Activated naive CD8-positive, alpha-beta T cell treated with anti-CD3 and anti-CD28 coated beads, Interleukin-2, amount 50 U/mL, for 24 hours (primary cell): ENCODE data around the gene BRD9.
"Not testable (repeated sequence)": the region's sequence is repeated elsewhere in the genome, so short reads cannot be mapped to it uniquely, and the experiment has no call there.

Source experiments
- ATAC-seq: fragments of 150-1000 bp; cut with Tn5 transposase; one replicate; pipeline ENCODE4 v1.10.0; 2021
- DNase-seq: peaks from one replicate; pipeline ENCODE4 v3.0.0; 2021
- H3K27ac Mint-ChIP-seq: one replicate; pipeline ENCODE4 v1.8.0; 2021; ENCODE audit warnings: mild to moderate bottlenecking, mixed read lengths
- H3K27me3 Mint-ChIP-seq: one replicate; pipeline ENCODE4 v1.8.0; 2021; ENCODE audit warnings: mixed read lengths
- H3K36me3 Mint-ChIP-seq: one replicate; pipeline ENCODE4 v1.8.0; 2021; ENCODE audit warnings: low read depth, mixed read lengths
- H3K4me1 Mint-ChIP-seq: one replicate; pipeline ENCODE4 v1.8.0; 2021; ENCODE audit warnings: mixed read lengths
- H3K4me3 Mint-ChIP-seq: one replicate; pipeline ENCODE4 v1.8.0; 2021; ENCODE audit warnings: mild to moderate bottlenecking, moderate library complexity, mixed read lengths
- H3K9me3 Mint-ChIP-seq: one replicate; pipeline ENCODE4 v1.8.0; 2021; ENCODE audit warnings: mixed read lengths

BRD9 gene

GRCh38 chr5:892394-893136 lies at the start of gene BRD9, which contains the start of gene TRIP13:
TSS of gene BRD9 (minus strand) at chr5:892801. CDS start at chr5:892657, 144 bp downstream.
TSS of gene TRIP13 (plus strand) at chr5:892884. CDS start at chr5:892999, 115 bp downstream.
- Mint-ChIP-seq H3K27ac (peak within 1 kb of the TSS; percentile 93), H3K9me3 (no peaks in the 10 kb centered on the region), H3K36me3 (peaks cover 69% of the 10 kb centered on the region), H3K4me3 (peak within 1 kb of the TSS; percentile 89), H3K4me1 (peaks cover 32% of the 10 kb centered on the region), H3K27me3 (no peaks in the 10 kb centered on the region)
- ATAC-seq (peak; percentile 97), DNase-seq (peak; percentile 86)

- not testable (repeated sequence) for H3K9me3 Mint-ChIP-seq, DNase-seq, H3K4me1 Mint-ChIP-seq, H3K36me3 Mint-ChIP-seq, ATAC-seq, H3K4me3 Mint-ChIP-seq, H3K27ac Mint-ChIP-seq
- peaks cover 41% of the 10 kb centered on the region for H3K27me3 Mint-ChIP-seq
Measured at GRCh38 chr5:940741-941140, 48.1 kb upstream of the BRD9 start.

- no peak for ATAC-seq
- no peaks in the 10 kb centered on the region for H3K36me3 Mint-ChIP-seq
- DNase-seq: no peak
- peaks cover 11% of the 10 kb centered on the region for H3K4me1 Mint-ChIP-seq
- H3K4me3 Mint-ChIP-seq: no peak overlapping the region
- peaks cover 28% of the 10 kb centered on the region for H3K27me3 Mint-ChIP-seq
- no peak overlapping the region for H3K27ac Mint-ChIP-seq
- H3K9me3 Mint-ChIP-seq: no peaks in the 10 kb centered on the region
Measured at GRCh38 chr5:939368-939767, 46.8 kb upstream of the BRD9 start.

DNA sequence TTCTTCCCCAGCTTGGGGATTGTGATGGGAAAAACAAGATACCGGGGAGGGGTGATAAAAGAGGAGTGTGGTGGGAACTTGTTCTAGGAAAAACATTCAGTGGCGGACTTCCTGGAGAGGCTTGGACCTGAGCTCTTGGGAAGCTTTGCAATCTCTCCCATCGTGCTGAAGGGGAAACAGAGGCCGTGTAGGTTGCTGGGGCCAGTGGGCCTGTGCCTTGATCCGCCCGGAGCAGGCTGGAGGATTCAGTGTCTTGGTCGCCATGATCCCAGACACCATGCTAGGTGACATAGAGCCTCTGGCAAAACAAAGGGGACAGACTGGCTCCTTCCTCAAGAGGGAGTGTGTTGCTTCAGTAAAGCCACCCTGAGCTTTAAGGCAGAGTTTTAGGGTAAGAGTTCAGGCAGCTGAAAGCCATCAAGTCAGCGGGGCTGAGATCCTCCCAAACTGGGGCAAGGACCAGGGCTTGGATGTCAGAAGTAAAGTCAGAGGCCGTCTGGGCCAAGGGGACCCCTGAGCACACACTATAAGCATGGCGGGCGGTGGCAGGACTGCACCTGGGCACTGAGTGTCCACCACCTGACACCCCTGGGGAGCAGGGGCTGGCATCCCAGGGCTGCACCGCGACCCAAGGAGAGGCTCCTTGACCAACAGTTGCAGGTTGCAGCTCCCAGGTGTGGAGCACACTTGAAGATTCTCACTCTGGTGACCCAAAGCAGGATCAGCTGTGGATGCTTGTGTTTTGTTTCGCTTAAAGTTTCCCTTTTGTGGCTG lies 44.7 kb upstream of the BRD9 start:
- Mint-ChIP-seq H3K9me3 (no peaks in the 10 kb centered on the region), H3K36me3 (no peaks in the 10 kb centered on the region), H3K4me3 (no peak overlapping the region), H3K27me3 (peaks cover 13% of the 10 kb centered on the region), H3K27ac (no peak overlapping the region), H3K4me1 (peaks cover 25% of the 10 kb centered on the region)
- ATAC-seq: no peak
- DNase-seq: no peak

GRCh38 chr5:936149-937144 lies 43.8 kb upstream of the BRD9 start:
- no peak overlapping the region for H3K27ac Mint-ChIP-seq
- ATAC-seq: no peak

DNA sequence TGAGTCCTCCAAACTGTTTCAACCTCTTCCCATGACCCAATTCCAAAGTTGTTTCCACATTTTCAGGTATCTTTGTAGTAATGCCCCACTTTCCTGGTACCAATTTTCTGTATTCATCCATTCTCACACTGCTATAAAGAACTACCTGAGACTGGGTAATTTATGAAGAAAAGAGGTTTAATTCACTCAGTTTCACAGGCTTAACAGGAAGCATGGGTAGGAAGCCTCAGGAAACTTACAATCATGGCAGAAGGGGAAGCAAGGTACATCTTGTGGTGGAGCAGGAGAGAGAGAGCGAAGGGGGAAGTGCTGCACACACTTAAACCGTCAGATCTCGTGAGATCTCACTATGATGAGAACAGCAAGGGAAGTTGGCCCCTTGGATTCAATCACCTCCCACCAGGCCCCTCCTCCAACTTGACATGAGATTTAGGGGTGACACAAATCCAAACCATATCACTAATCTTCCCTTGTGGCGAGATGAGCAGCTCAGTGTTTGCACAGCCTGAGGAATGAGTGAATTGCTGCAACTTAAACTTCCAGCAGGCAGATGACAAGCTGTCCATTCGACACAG lies 43.0 kb upstream of the BRD9 start:
- ATAC-seq (peak; percentile 9), DNase-seq (no peak)
- peaks cover under 1% of the 10 kb centered on the region for H3K27me3 Mint-ChIP-seq
- peaks cover 26% of the 10 kb centered on the region for H3K4me1 Mint-ChIP-seq
- no peak overlapping the region for H3K4me3 Mint-ChIP-seq
- no peaks in the 10 kb centered on the region for H3K9me3 Mint-ChIP-seq
- H3K27ac Mint-ChIP-seq: no peak overlapping the region
- no peaks in the 10 kb centered on the region for H3K36me3 Mint-ChIP-seq

More at GRCh38 chr5:936149-937144, 43.8 kb upstream of the BRD9 start:
- H3K4me1 Mint-ChIP-seq: peaks cover 28% of the 10 kb centered on the region
- DNase-seq: no peak
- H3K9me3 Mint-ChIP-seq: no peaks in the 10 kb centered on the region
- no peak overlapping the region for H3K4me3 Mint-ChIP-seq
- H3K36me3 Mint-ChIP-seq: no peaks in the 10 kb centered on the region
- peaks cover 8% of the 10 kb centered on the region for H3K27me3 Mint-ChIP-seq

- H3K4me3 Mint-ChIP-seq, H3K27me3 Mint-ChIP-seq, DNase-seq, H3K36me3 Mint-ChIP-seq, ATAC-seq, H3K9me3 Mint-ChIP-seq, H3K27ac Mint-ChIP-seq: not testable (repeated sequence)
- H3K4me1 Mint-ChIP-seq: peaks cover 26% of the 10 kb centered on the region
Measured at GRCh38 chr5:934381-934967, 41.9 kb upstream of the BRD9 start.

GRCh38 chr5:933951-934350 lies 41.4 kb upstream of the BRD9 start:
- not testable (repeated sequence) for H3K4me3 Mint-ChIP-seq, DNase-seq, H3K27ac Mint-ChIP-seq, ATAC-seq, H3K9me3 Mint-ChIP-seq, H3K36me3 Mint-ChIP-seq, H3K27me3 Mint-ChIP-seq
- H3K4me1 Mint-ChIP-seq: peaks cover 26% of the 10 kb centered on the region

DNA sequence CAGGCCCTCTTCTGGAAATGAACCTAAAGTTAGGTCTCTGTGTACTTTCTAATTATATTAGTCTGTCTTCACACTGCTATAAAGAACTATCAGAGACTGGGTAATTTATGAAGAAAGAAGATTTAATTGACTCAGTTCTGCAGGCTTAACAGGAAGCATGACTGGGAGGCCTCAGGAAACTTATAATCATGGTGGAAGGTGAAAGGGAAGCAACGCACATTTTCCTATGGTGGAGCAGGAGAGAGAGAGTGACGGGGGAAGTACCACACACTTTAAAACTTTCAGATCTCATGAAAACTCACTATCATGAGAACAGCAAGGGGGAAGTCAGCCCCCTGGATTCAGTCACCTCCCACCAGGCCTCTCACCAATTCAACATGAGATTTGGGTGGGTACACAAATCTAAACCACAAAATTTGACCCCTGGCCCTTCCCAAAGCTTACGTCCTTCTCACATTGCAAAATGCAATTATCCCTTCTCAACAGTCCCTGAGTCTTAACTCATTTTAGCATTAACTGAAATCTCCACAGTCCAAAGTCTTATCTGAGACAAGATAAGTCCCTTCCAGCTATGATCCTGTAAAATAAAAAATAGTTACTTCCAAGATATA lies 40.8 kb upstream of the BRD9 start:
- Mint-ChIP-seq H3K27me3 (peaks cover 7% of the 10 kb centered on the region), H3K9me3 (no peaks in the 10 kb centered on the region), H3K36me3 (no peaks in the 10 kb centered on the region), H3K4me3 (peak overlapping the region; percentile 41), H3K4me1 (peaks cover 26% of the 10 kb centered on the region), H3K27ac (peak overlapping the region; percentile 90)
- peak; percentile 78 for ATAC-seq
- DNase-seq: no peak

GRCh38 chr5:932628-933250 lies 40.1 kb upstream of the BRD9 start:
- peak; percentile 68 for ATAC-seq
- H3K36me3 Mint-ChIP-seq: no peaks in the 10 kb centered on the region
- H3K27ac Mint-ChIP-seq: peak overlapping the region; percentile 90
- H3K9me3 Mint-ChIP-seq: no peaks in the 10 kb centered on the region
- peaks cover 26% of the 10 kb centered on the region for H3K4me1 Mint-ChIP-seq
- peak overlapping the region; percentile 41 for H3K4me3 Mint-ChIP-seq
- no peak for DNase-seq
- H3K27me3 Mint-ChIP-seq: peaks cover 11% of the 10 kb centered on the region

GRCh38 chr5:932151-932627 lies 39.6 kb upstream of the BRD9 start:
- Mint-ChIP-seq H3K27ac (no peak overlapping the region), H3K36me3 (no peaks in the 10 kb centered on the region), H3K27me3 (peaks cover 16% of the 10 kb centered on the region), H3K4me3 (no peak overlapping the region), H3K9me3 (no peaks in the 10 kb centered on the region), H3K4me1 (peaks cover 30% of the 10 kb centered on the region)
- no peak for DNase-seq
- no peak for ATAC-seq

GRCh38 chr5:931570-932145 lies 39.1 kb upstream of the BRD9 start:
- peaks cover 16% of the 10 kb centered on the region for H3K27me3 Mint-ChIP-seq
- H3K4me3 Mint-ChIP-seq: no peak overlapping the region
- H3K36me3 Mint-ChIP-seq: no peaks in the 10 kb centered on the region
- H3K9me3 Mint-ChIP-seq: no peaks in the 10 kb centered on the region
- H3K4me1 Mint-ChIP-seq: peaks cover 30% of the 10 kb centered on the region
- H3K27ac Mint-ChIP-seq: no peak overlapping the region
- ATAC-seq: no peak
- no peak for DNase-seq
